ENCODE data around the gene MRPL50.

The MRPL50 gene

DNA sequence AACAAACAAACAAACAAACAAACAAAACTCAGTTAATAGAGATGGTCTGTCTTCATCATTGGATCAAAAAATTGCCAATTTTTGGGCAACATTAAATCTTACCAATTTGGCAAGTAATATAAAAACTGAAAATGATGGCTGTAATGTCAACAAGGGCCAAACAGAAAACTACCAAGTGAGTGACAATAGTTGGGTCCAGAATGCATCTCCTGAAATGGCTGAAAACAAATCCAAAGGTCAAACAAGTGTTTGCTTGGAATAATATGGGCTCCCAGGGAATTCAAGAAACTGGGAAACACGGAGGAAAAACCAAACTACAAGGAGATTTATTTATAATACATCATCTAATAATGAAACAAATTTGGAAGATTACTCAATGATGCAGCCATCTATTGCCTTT lies 38.7 kb downstream of the MRPL50 start:
- Histone ChIP-seq H3K4me1 (ENCODE audit: control insufficient read depth in 1 of 2, insufficient read depth in 1 of 2, low read depth in 1 of 2, low read length in 1 of 2) (no peaks in the 10 kb centered on the region), H3K27me3 (no peaks in the 10 kb centered on the region), H3K9me3 (no peaks in the 10 kb centered on the region), H3K27ac (no peak overlapping the region), H3K36me3 (no peaks in the 10 kb centered on the region), H3K4me3 (ENCODE audit: low read depth in 1 of 2, low read length in 1 of 2) (no peak overlapping the region)
- TF ChIP-seq, protein P1, sequence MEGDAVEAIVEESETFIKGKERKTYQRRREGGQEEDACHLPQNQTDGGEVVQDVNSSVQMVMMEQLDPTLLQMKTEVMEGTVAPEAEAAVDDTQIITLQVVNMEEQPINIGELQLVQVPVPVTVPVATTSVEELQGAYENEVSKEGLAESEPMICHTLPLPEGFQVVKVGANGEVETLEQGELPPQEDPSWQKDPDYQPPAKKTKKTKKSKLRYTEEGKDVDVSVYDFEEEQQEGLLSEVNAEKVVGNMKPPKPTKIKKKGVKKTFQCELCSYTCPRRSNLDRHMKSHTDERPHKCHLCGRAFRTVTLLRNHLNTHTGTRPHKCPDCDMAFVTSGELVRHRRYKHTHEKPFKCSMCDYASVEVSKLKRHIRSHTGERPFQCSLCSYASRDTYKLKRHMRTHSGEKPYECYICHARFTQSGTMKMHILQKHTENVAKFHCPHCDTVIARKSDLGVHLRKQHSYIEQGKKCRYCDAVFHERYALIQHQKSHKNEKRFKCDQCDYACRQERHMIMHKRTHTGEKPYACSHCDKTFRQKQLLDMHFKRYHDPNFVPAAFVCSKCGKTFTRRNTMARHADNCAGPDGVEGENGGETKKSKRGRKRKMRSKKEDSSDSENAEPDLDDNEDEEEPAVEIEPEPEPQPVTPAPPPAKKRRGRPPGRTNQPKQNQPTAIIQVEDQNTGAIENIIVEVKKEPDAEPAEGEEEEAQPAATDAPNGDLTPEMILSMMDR (IDR thresholded peaks at IDR 0.05): no peak

DNA sequence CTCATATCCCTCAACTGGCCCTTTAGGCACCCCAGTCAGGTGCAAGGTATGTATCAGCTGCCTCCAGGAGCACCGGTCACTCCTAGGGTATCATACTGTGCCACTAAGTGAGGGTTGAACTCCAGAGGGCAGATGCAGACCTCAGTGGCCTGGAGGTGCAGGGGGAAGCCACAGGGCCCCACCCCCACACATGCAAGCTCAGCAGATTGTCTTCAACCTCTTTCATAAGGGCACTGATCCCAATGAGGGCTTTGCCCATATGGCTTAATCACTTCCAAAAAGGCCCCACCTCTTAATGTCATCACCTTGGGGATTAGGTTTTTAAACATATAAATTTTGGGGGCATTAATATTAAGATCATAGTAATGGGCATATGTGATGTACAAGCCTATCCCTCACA lies 41.8 kb downstream of the MRPL50 start:
- Histone ChIP-seq H3K27me3 (no peaks in the 10 kb centered on the region), H3K36me3 (no peaks in the 10 kb centered on the region), H3K27ac (no peak overlapping the region), H3K4me1 (ENCODE audit: control insufficient read depth in 1 of 2, insufficient read depth in 1 of 2, low read depth in 1 of 2, low read length in 1 of 2) (no peaks in the 10 kb centered on the region), H3K4me3 (ENCODE audit: low read depth in 1 of 2, low read length in 1 of 2) (no peak overlapping the region), H3K9me3 (no peaks in the 10 kb centered on the region)
- TF ChIP-seq, protein P1 (IDR thresholded peaks at IDR 0.05): no peak

DNA sequence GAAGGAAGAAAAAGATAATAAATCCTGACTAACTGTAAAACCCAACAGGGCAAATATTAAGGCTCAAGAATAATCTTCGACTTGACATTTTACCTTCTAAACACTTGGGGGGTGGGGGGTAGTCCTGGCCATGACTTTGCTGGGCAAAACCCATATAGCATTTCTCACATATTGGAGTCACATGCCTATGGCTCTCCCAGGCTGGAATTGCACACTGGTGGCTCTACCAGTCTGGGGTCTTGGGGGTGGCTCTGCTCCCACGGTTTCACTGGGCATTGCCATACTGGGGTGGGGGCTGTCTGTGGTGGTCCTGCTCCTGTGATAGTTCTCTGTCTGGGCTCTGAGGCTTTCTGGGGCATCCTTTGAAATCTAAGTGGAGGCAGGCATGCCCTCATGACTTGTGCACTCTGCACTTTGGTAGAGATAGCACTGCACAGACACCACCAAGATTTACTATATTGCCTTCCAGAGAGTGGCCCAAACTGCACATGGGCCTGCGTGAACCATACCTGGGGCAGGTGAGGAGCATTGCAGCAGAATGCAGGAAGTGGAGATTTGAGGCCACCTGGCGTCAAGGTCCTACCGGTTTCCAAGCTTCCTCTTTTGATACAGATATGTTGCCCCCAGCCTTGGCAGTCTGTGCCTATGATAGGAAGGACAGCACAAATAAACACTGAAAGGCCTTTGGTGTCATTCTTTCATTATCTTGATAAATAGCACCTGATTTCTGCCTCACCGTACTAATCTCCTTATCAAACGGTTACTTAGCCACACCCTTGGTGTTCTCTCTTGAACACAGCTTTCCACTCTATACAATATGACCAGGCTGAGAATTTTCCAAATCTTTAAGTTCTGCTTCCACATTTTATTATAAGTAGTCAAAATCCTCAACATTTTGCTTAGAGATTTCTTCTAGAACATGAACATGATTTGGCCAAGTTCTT lies 43.4 kb downstream of the MRPL50 start:
- H3K4me1 ChIP-seq (ENCODE audit: control insufficient read depth in 1 of 2, insufficient read depth in 1 of 2, low read depth in 1 of 2, low read length in 1 of 2): no peaks in the 10 kb centered on the region
- TF ChIP-seq, protein P1 (IDR thresholded peaks at IDR 0.05): no peak
- H3K27ac ChIP-seq: no peak overlapping the region

DNA sequence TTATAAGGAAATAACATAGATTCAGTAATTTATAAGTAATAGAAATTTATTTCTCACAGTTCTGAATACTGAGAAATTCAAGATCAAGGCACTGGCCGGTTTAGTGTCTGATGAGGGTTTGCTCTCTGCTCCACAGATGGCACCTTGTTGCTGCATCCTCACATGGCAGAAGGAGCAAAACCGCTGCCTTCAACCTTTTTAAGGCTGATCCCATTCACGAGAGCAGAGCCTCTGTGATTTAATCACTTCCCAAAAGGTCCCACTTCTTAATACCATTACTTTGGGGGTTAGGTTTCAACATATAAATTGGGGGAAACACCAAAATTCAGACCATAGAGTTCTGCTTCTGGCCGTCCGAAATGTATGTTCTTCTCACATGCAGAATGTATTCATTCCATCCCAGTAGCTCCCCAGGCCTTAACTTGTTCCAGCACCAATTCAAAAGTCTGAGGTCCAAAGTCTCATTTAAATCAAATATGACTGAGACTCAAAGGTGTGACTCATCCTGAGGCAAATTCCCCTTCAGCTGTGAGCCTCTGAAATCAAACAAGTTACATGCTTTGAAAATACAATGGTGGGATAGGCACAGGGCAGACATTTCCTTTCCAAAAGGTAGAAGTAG lies 44.2 kb downstream of the MRPL50 start:
- H3K27ac ChIP-seq: no peak overlapping the region
- H3K36me3 ChIP-seq: no peaks in the 10 kb centered on the region
- H3K4me1 ChIP-seq (ENCODE audit: control insufficient read depth in 1 of 2, insufficient read depth in 1 of 2, low read depth in 1 of 2, low read length in 1 of 2): no peaks in the 10 kb centered on the region
- H3K9me3 ChIP-seq: no peaks in the 10 kb centered on the region
- H3K4me3 ChIP-seq (ENCODE audit: low read depth in 1 of 2, low read length in 1 of 2): no peak overlapping the region
- no peaks in the 10 kb centered on the region for H3K27me3 ChIP-seq
- TF ChIP-seq, protein P1 (IDR thresholded peaks at IDR 0.05): no peak

More for the DNA sequence above, 43.4 kb downstream of the MRPL50 start:
- Histone ChIP-seq H3K4me3 (ENCODE audit: low read depth in 1 of 2, low read length in 1 of 2) (no peak overlapping the region), H3K36me3 (no peaks in the 10 kb centered on the region), H3K27me3 (no peaks in the 10 kb centered on the region), H3K9me3 (no peaks in the 10 kb centered on the region)

DNA sequence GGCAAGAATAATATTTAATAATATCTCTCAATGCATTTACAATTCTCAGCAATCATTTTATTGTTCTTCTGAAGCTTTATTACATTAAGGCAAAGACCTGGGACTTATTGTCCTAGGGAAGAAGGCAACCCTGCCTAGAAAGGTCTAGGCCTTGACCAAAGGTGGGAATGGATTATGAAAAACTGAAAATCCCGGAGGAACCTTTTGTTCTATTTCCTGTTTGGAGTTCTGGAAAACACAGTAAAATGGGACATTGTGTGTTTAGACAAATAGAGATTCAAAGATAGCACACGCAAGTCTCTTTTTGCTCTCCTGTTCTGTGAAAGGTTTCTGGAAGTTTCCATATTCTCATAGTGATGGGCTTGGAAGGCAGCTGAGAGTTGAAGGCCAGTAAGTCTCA lies 44.7 kb downstream of the MRPL50 start:
- Histone ChIP-seq H3K4me1 (ENCODE audit: control insufficient read depth in 1 of 2, insufficient read depth in 1 of 2, low read depth in 1 of 2, low read length in 1 of 2) (no peaks in the 10 kb centered on the region), H3K4me3 (ENCODE audit: low read depth in 1 of 2, low read length in 1 of 2) (no peak overlapping the region), H3K27ac (no peak overlapping the region), H3K9me3 (no peaks in the 10 kb centered on the region), H3K27me3 (no peaks in the 10 kb centered on the region), H3K36me3 (no peaks in the 10 kb centered on the region)
- TF ChIP-seq, protein P1 (IDR thresholded peaks at IDR 0.05): no peak

All from neutrophil (primary cell).